AML-193 (cell line): ENCODE data around the gene GSTA1.
"Not testable (repeated sequence)": the region's sequence is repeated elsewhere in the genome, so short reads cannot be mapped to it uniquely, and the experiment has no call there.

Experiments
- DNase-seq, 2 experiments: peaks; one replicate each; lab custom pipeline; 2025; lab: John Stamatoyannopoulos, UW

GSTA1 gene

DNA sequence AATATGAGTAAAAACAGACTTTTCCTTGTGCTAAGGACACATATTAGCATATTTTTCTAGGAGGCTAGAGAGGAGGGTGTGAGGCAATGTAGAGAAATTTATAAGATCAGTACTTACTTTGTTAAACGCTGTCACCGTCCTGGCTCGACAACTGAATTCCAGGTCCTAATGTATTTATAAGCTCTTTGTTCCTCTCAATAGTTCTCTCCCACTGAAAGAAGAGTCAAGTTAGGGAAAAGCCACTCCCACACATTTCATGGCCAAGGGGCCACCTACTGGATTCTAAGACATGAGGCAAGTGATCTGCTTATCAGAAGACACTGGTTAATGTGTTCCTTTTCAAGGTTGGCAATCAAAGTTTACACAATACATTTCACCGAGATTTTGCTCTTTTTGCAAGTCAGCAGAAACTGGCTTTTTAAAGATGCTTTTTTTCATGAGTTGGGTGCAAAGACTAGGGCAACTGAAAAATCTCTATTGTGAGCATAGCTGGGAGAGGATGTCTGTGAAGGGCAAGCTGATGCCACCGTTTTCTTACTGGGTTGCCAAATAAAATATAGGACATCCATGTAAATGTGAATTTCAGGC lies at the start of gene GSTA1:
Gene GSTA1, minus strand, starts transcription at position 149 of the 588 bp plus-strand sequence. CDS start 4,549 bp downstream, outside the sequence.
- DNase-seq, result not testable (repeated sequence)

GRCh38 chr6:52849137-52849536 lies 45.5 kb upstream of the GSTA1 start:
- DNase-seq, result no peak

DNA sequence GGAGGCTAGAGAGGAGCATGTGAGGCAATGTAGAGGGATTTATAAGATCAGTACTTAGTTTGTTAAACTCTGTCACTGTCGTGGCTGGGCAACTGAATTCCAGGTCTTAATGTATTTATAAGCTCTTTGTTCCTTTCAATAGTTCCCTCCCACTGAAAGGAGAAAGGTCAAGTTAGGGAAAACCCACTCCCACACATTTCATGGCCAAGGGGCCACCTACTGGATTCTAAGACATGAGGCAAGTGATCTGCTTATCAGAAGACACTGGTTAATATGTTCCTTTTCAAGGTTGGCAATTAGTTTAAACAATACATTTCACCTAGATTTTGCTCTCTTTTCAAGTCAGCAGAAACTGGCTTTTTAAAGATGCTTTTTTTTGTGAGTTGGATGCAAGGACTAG lies 42.4 kb upstream of the GSTA1 start:
- DNase-seq, result no peak

DNA sequence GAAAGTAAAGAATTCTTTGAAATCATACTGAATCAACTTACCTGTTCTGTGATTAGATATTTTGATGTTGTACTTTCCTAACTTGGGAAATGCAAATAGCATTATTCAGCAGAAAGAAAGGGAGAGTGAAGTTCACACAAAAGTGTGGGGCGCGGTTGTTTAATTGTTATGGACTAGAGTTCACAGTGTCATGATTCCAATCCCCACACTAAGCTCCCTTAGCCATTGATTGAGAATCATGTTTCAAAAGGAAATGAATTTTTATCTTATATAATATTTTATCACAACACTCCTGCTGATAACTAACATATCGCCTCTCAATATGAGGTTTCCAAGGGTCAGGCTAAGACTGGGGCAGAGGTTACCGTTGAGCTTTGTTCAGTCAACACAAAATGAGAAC lies 40.0 kb upstream of the GSTA1 start:
- DNase-seq, result no peak

DNA sequence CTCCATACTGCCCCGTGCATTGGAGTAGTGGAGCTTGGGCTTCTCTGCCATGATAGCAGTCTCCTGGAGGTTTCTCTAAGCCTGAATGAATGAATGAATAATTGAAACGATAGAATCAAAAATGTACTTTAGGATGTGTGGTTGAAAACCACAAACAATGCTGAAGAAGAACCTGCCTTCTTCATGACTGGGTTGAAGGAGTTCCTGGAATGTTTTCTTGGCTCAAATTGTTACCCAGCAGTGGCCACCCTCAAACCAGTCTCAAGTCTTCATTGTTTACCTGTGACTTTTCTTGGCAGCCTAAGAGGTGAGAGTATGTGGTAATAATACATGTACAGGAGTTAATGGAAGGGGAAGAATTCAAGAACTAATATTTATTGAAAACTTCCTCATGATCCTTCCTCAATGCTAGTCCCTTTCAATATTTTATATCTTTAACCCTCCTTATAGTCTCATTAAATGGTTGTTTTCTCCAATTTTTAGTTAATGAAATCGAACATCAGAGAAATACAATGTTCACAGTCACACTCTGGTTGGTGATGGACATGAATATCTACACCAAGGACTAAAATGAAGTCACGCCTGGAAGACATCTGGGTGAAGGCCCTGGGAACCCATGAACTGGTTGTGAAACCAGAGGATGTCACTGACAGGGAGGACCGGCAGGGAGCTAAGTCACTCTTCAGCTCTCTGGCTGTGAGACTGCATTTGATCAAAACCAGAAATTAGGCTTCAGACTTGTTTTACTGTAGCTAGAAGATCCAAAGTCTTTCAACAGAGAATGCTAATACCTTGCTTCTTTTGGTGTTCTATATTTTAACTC lies 37.4 kb upstream of the GSTA1 start, which contains the start of gene GSTA5:
Gene GSTA5, minus strand, starts transcription at position 51 of the 823 bp plus-strand sequence.
- DNase-seq, result no peak

- peak; percentile 16 to 48 for DNase-seq
These were observed 35.8 kb upstream of the GSTA1 start for GRCh38 chr6:52839124-52840055.

- DNase-seq, result no peak
These were observed 30.9 kb upstream of the GSTA1 start for GRCh38 chr6:52834481-52834880.

- DNase-seq, result not testable (repeated sequence)
These were observed 27.3 kb upstream of the GSTA1 start for GRCh38 chr6:52830869-52831268.

DNA sequence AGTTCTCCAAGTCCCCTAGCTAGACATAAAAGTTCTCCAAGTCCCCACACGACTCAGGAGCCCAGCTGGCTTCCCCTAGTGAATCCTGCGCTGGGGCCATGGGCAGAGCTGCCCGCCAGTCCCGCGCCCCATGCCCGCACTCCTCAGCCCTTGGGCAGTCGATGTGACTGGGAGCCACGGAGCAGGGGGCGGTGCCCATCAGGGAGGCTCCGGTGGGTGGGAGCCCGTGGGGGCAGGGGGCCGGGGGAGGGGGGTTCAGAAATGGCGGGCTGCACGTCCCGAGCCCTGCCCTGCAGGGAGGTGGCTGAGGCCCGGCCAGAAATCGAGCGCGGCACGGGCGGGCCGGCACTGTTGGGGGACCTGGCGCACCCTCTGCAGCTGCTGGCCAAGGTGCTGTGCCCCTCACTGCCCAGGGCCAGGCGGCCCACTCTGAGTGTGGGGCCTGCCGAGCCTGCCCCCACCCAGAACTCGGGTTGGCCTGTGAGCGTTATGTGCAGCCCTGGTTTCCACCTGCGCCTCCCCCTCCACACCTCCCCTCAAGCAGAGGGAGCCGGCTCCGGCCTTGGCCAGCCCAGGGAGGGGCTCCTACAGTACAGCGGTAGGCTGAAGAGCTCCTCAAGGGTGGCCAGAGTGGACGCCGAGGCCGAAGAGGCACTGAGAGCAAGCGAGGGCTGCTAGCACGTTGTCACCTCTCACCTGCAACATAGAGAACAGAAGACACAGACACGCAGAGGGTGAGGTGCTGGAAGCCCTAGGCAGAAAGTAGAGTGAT lies 25.6 kb upstream of the GSTA1 start:
- DNase-seq, result no peak

- not testable (repeated sequence) for DNase-seq
These were observed 25.0 kb upstream of the GSTA1 start for GRCh38 chr6:52828621-52829020.

- not testable (repeated sequence) for DNase-seq
These were observed 23.6 kb upstream of the GSTA1 start for GRCh38 chr6:52827073-52827783.

- no peak for DNase-seq
These were observed 22.9 kb upstream of the GSTA1 start for GRCh38 chr6:52826513-52826912.

GRCh38 chr6:52825900-52826459 lies 22.4 kb upstream of the GSTA1 start:
- DNase-seq, result not testable (repeated sequence)

DNA sequence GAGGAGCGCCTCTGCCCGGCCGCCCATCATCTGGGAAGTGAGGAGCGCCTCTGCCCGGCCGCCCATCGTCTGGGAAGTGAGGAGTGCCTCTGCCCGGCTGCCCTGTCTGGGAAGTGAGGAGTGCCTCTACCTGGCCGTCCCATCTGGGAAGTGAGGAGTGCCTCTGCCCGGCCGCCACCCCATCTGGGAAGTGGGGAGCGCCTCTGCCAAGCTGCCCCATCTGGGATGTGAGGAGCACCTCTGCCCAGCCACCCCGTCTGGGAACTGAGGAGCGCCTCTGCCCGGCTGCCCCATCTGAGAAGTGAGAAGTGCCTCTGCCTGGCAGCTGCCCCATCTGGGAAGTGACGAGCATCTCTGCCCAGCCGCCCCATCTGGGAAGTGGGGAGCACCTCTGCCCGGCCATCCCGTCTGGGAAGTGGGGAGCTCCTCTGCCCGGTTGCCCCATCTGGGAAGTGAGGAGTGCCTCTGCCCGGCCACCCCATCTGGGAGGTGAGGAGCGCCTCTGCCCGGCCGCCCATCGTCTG lies 21.7 kb upstream of the GSTA1 start:
- DNase-seq, result not testable (repeated sequence)

GRCh38 chr6:52821842-52822241 lies 18.2 kb upstream of the GSTA1 start:
- no peak for DNase-seq

DNA sequence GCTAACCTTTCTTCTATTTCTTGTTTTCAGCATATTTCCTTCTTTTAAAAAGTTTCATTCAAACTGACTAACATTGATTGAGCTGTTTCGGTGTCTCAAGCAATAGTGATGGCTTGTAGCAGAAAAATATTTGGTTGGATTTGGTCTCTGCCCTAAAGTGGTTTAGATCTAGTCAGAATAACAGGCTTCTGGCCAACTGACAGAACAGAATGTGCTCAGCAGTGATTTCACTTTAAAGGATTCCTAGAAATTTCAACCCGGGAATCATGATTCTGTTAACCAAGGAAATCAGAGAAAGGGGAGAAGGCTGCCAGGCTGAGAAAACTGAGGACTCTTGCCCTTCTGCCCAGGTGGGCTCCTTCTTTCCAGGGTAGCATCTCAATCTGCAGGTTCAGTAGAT lies 16.6 kb upstream of the GSTA1 start:
- DNase-seq, result no peak

- DNase-seq, result peak; percentile 30 to 31
These were observed 11.8 kb upstream of the GSTA1 start for GRCh38 chr6:52815167-52816092.

GRCh38 chr6:52814545-52814944 lies 10.9 kb upstream of the GSTA1 start:
- not testable (repeated sequence) for DNase-seq

GRCh38 chr6:52809777-52810176 lies 6.2 kb upstream of the GSTA1 start:
- DNase-seq, result not testable (repeated sequence)
